Upper lobe of right lung (tissue), 1 donor: ENCODE measurements around the gene SMARCC1. TPM values are rescaled to one million over a fixed set of nuclear protein-coding genes. Genes with fewer than 3 reads are reported as not detected.

ENCODE experiments used
- ATAC-seq: fragments of 200-7000 bp; cut with Tn5 transposase; one replicate; pipeline ENCODE4 v1.9.1; 2020; ENCODE audit warnings: mild to moderate bottlenecking, moderate library complexity
- DNase-seq: peaks from one replicate; pipeline ENCODE4 v3.0.0-alpha.2; 2020
- H3K27ac ChIP-seq: fragments of 200-600 bp; one replicate; pipeline ENCODE4 v1.8.0; 2022
- H3K27me3 ChIP-seq: fragments of 200-600 bp; one replicate; pipeline ENCODE4 v1.8.0; 2022; ENCODE audit warnings: mild to moderate bottlenecking
- H3K36me3 ChIP-seq: fragments of 200-600 bp; one replicate; pipeline ENCODE4 v1.8.0; 2022
- H3K4me1 ChIP-seq: fragments of 200-600 bp; one replicate; pipeline ENCODE4 v1.8.0; 2022
- H3K4me3 ChIP-seq: fragments of 200-600 bp; one replicate; pipeline ENCODE4 v1.8.0; 2022; ENCODE audit warnings: mild to moderate bottlenecking
- H3K9me3 ChIP-seq: fragments of 200-600 bp; one replicate; pipeline ENCODE4 v1.8.0; 2022
- CTCF ChIP-seq: fragments of 200-600 bp; IDR thresholded peaks from one replicate; pipeline ENCODE4 v1.8.0; 2022; ENCODE audit warnings: antibody characterized with exemption
- intact Hi-C: fragments of 100-400 bp; cut with DNase I; formaldehyde crosslinking; loops from one replicate; pipeline ENCODE4 v1.11.0; 2022
- total RNA-seq: library from RNA; stranded (reverse); fragmentation: NEBNext Ultra II Directional; extraction: Animal tissue kit (Norgen Biotek cat#: 25700); gene quantifications from one replicate; pipeline ENCODE4 v1.2.1, GENCODE V29; 2021
- donor health status: DM: no; HTN: yes; CAD: no; lungs with severe emphysema.

The SMARCC1 gene
- total RNA-seq, 1 donor from 2014 or later: 67.9 TPM

DNA sequence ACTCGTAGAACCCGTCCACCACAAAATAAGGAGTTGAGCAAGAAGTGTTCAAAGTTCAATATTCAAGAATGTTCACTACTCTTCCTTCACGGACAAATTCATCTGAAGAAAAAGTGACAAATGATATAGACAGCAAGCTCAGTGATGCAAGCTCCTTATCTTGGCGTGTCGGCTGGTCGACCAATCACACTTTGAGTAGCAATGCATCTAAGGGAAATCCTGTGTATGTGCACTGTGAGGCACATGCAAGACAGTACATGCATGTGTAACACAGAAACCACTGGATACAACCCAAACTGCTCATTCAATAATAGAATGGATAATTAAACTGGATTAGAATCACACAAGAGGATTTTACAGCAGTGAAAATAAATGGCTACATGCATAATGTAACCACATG is 138.6 kb downstream of the SMARCC1 start:
- Histone ChIP-seq H3K4me1 (peaks cover 5% of the 10 kb centered on the region), H3K27me3 (no peaks in the 10 kb centered on the region), H3K9me3 (no peaks in the 10 kb centered on the region), H3K4me3 (no peak overlapping the region), H3K27ac (no peak overlapping the region), H3K36me3 (peaks cover 27% of the 10 kb centered on the region)
- DNase-seq (no peak), ATAC-seq (no peak)
- intact Hi-C loops: no loop called here
- no peak for TF ChIP-seq CTCF

- Histone ChIP-seq H3K27me3 (no peaks in the 10 kb centered on the region), H3K4me3 (no peak overlapping the region), H3K9me3 (no peaks in the 10 kb centered on the region), H3K4me1 (peaks cover 5% of the 10 kb centered on the region), H3K27ac (no peak overlapping the region), H3K36me3 (peaks cover 33% of the 10 kb centered on the region)
- DNase-seq (no peak), ATAC-seq (no peak)
- intact Hi-C loops: no loop called here
- TF ChIP-seq CTCF: no peak
These were observed 140.0 kb downstream of the SMARCC1 start for GRCh38 chr3:47641739-47642138.

GRCh38 chr3:47636921-47637320 is 144.8 kb downstream of the SMARCC1 start:
- Histone ChIP-seq H3K4me3 (no peak overlapping the region), H3K27me3 (no peaks in the 10 kb centered on the region), H3K4me1 (no peaks in the 10 kb centered on the region), H3K36me3 (peaks cover 65% of the 10 kb centered on the region), H3K27ac (no peak overlapping the region), H3K9me3 (no peaks in the 10 kb centered on the region)
- no peak for TF ChIP-seq CTCF
- ATAC-seq: peak; percentile 43
- intact Hi-C loops: no loop called here
- no peak for DNase-seq

DNA sequence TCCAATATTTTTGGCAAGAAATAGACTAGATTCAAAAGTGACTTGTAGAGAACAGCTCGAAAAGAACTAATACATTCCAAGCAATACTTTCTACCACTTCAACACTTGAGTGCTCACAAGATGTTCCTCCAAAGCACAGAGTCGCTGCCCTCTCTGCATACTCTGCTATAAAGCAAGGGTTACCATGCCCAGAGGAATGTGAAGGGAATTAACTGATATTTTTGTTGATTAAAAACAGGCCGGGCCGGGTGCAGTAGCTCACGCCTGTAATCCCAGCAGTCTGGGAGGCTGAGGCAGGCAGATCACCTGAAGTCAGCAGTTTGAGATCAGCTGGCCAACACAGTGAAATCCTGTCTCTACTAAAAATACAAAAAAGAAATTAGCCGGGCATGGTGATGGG is 145.5 kb downstream of the SMARCC1 start:
- H3K4me3 ChIP-seq: no peak overlapping the region
- TF ChIP-seq CTCF: no peak
- no peaks in the 10 kb centered on the region for H3K4me1 ChIP-seq
- H3K27me3 ChIP-seq: no peaks in the 10 kb centered on the region
- DNase-seq: peak; percentile 64
- intact Hi-C loops: no loop called here
- peak overlapping the region; percentile 32 for H3K27ac ChIP-seq
- H3K36me3 ChIP-seq: peaks cover 68% of the 10 kb centered on the region
- no peaks in the 10 kb centered on the region for H3K9me3 ChIP-seq
- ATAC-seq: peak; percentile 95

- Histone ChIP-seq H3K4me3 (no peak overlapping the region), H3K9me3 (no peaks in the 10 kb centered on the region), H3K27ac (peak overlapping the region; percentile 24), H3K4me1 (no peaks in the 10 kb centered on the region), H3K36me3 (peaks cover 66% of the 10 kb centered on the region), H3K27me3 (no peaks in the 10 kb centered on the region)
- DNase-seq: no peak
- ATAC-seq: no peak
- no peak for TF ChIP-seq CTCF
- intact Hi-C loops: no loop called here
These were observed 146.2 kb downstream of the SMARCC1 start for GRCh38 chr3:47635536-47635935.

- Histone ChIP-seq H3K4me3 (no peak overlapping the region), H3K27ac (no peak overlapping the region), H3K4me1 (no peaks in the 10 kb centered on the region), H3K27me3 (no peaks in the 10 kb centered on the region), H3K36me3 (peaks cover 67% of the 10 kb centered on the region), H3K9me3 (no peaks in the 10 kb centered on the region)
- no peak for DNase-seq
- intact Hi-C loops: no loop called here
- ATAC-seq: no peak
- no peak for TF ChIP-seq CTCF
These were observed 146.7 kb downstream of the SMARCC1 start for GRCh38 chr3:47634996-47635395.
